Endothelial cell of umbilical vein (primary cell): ENCODE data around the gene SHPK. TPM values are rescaled to one million over a fixed set of nuclear protein-coding genes. Genes with fewer than 3 reads are reported as not detected.

Experiments used
- BruUV-seq: library from RNA; stranded (reverse); fragments of 400-500 nt; replicated peaks from 2 replicates; lab custom pipeline; 2021; lab: Mats Ljungman, UMichigan
- CTCF ChIA-PET: fragments of 300-600, 350-600 bp; sonication (Branson Sonifier 250); formaldehyde crosslinking; loops from one replicate; lab custom pipeline; 2021; ENCODE audit warnings: antibody characterized with exemption, inconsistent platforms; lab: Charles Lee
- POLR2A ChIA-PET: fragments of 300-600, 350-600 bp; sonication (Branson Sonifier 250); formaldehyde crosslinking; loops from one replicate; lab custom pipeline; 2021; ENCODE audit warnings: antibody characterized with exemption, inconsistent platforms; lab: Charles Lee
- DNase-seq: peaks from one replicate; pipeline ENCODE4 v3.0.0-alpha.2; 2011; ENCODE audit warnings: low read depth, low spot score
- FAIRE-seq: peaks from 2 replicates; lab custom pipeline; 2011; peaks lifted over from hg19 to GRCh38; lab: Jason Lieb, UNC
- H2AFZ ChIP-seq: 2 replicates; pipeline ENCODE4 v1.6.0; 2012; ENCODE audit warnings: low read depth, low read length, control low read depth, inconsistent platforms
- H3K27ac ChIP-seq: 2 replicates; pipeline ENCODE4 v1.5.1; 2011; ENCODE audit warnings: low read depth, mild to moderate bottlenecking, control low read depth, low read length, moderate library complexity; ENCODE audit not compliant: insufficient read depth
- H3K27me3 ChIP-seq, 2 experiments: 2 replicates each; pipeline versions ENCODE4 v1.6.0 to v1.6.1; 2011; ENCODE audit warnings: low read length in 2 of 2, mixed read lengths in 1 of 2; ENCODE audit not compliant: control insufficient read depth in 2 of 2, insufficient read depth in 2 of 2
- H3K36me3 ChIP-seq, 2 experiments: 2 replicates in 1 of 2; 3 replicates in 1 of 2; pipeline ENCODE4 v1.5.1; 2011; ENCODE audit warnings: low read length in 2 of 2, mild to moderate bottlenecking in 1 of 2, moderate library complexity in 1 of 2; ENCODE audit not compliant: control insufficient read depth in 2 of 2, insufficient read depth in 2 of 2; ENCODE audit errors: extremely low read depth in 1 of 2
- H3K4me1 ChIP-seq: 3 replicates; pipeline ENCODE4 v1.5.1; 2011; ENCODE audit warnings: mild to moderate bottlenecking, low read length; ENCODE audit not compliant: control insufficient read depth, insufficient read depth; ENCODE audit errors: extremely low read depth
- H3K4me2 ChIP-seq: 2 replicates; pipeline ENCODE4 v1.6.1; 2011; ENCODE audit warnings: low read length, control low read depth, mixed read lengths; ENCODE audit not compliant: insufficient read depth
- H3K4me3 ChIP-seq, 3 experiments: fragments of 200-600 bp in 1 of 3; sonication (generic), shearing (Covaris generic) in 1 of 3; replicated peaks in 1 of 3; 2 replicates each; pipeline ENCODE4 v1.5.1; 2011 to 2016; ENCODE audit warnings: control low read depth in 3 of 3, low read length in 3 of 3, mild to moderate bottlenecking in 2 of 3, inconsistent platforms in 1 of 3, low read depth in 1 of 3, moderate library complexity in 1 of 3; ENCODE audit not compliant: insufficient read depth in 1 of 3
- H3K79me2 ChIP-seq: 2 replicates; pipeline ENCODE4 v1.6.0; 2012; ENCODE audit warnings: low read length, inconsistent platforms; ENCODE audit not compliant: control insufficient read depth, insufficient read depth
- H3K9ac ChIP-seq: replicated peaks from 2 replicates; pipeline ENCODE3; 2011; ENCODE audit warnings: low read length, control low read depth; ENCODE audit not compliant: insufficient read depth; ENCODE audit errors: extremely low read depth
- H3K9me1 ChIP-seq: replicated peaks from 3 replicates; pipeline ENCODE4 v1.6.0; 2011; ENCODE audit warnings: mild to moderate bottlenecking, low read length; ENCODE audit not compliant: control insufficient read depth, insufficient read depth; ENCODE audit errors: extremely low read depth
- H3K9me3 ChIP-seq: replicated peaks from 2 replicates; pipeline ENCODE4 v1.5.1; 2012; ENCODE audit warnings: low read length, inconsistent platforms; ENCODE audit not compliant: control insufficient read depth, insufficient read depth
- H4K20me1 ChIP-seq: replicated peaks from 2 replicates; pipeline ENCODE3; 2011; ENCODE audit warnings: mild to moderate bottlenecking, low read length; ENCODE audit not compliant: control insufficient read depth, insufficient read depth; ENCODE audit errors: extremely low read depth
- EZH2 ChIP-seq: IDR thresholded peaks from 2 replicates; pipeline ENCODE4 v1.6.1; 2012; ENCODE audit warnings: borderline replicate concordance, low read depth, mild to moderate bottlenecking, moderate library complexity, low read length, inconsistent platforms; ENCODE audit not compliant: severe bottlenecking
- FOS ChIP-seq: IDR thresholded peaks from 2 replicates; pipeline ENCODE4 v1.6.1; 2011; ENCODE audit warnings: mild to moderate bottlenecking, low read length, moderate library complexity, borderline replicate concordance; ENCODE audit not compliant: insufficient read depth
- GATA2 ChIP-seq: IDR thresholded peaks from 2 replicates; pipeline ENCODE4 v1.7.0; 2011; ENCODE audit warnings: low read depth, mild to moderate bottlenecking, moderate library complexity, mixed read lengths, low read length; ENCODE audit not compliant: insufficient read length, insufficient read depth
- JUN ChIP-seq: IDR thresholded peaks from 2 replicates; pipeline ENCODE4 v1.6.1; 2011; ENCODE audit warnings: borderline replicate concordance, low read depth; ENCODE audit not compliant: insufficient read length, insufficient read depth
- MYC ChIP-seq: IDR thresholded peaks from one replicate; pipeline ENCODE4 v1.6.1; 2011; ENCODE audit warnings: mild to moderate bottlenecking, low read depth, low read length
- POLR2A ChIP-seq: IDR thresholded peaks from 2 replicates; pipeline ENCODE4 v1.6.1; 2012; ENCODE audit warnings: low read depth, mild to moderate bottlenecking, control low read depth, low read length
- POLR2AphosphoS5 ChIP-seq: IDR thresholded peaks from 2 replicates; pipeline ENCODE4 v1.6.1; 2012; ENCODE audit warnings: low read depth, mild to moderate bottlenecking, control low read depth, low read length, moderate library complexity; ENCODE audit not compliant: insufficient read depth
- dilution Hi-C: fragments of 300-500 bp; cut with MboI; formaldehyde crosslinking; loops from one replicate; pipeline ENCODE4 v1.15.0; 2019; ENCODE audit warnings: low sequenced_read_pairs; ENCODE audit not compliant: extremely low pct_ligation_motif_present
- intact Hi-C: fragments of 100-400 bp; cut with micrococcal nuclease; formaldehyde crosslinking; loops from one replicate; pipeline ENCODE4 v1.10.0; 2022
- polyA plus RNA-seq, 4 experiments: library from polyadenylated mRNA; depleted of rRNA in 3 of 4; stranded (reverse) in 3 of 4; unstranded in 1 of 4; fragments of >200 nt; gene quantifications; 2 replicates each; pipeline versions ENCODE4 v1.2.1 to v1.2.3, GENCODE V29; 2011 to 2012; ENCODE audit warnings: missing spikeins in 1 of 4
- total RNA-seq: library from RNA; stranded (reverse); gene quantifications from 2 replicates; pipeline ENCODE4 v1.2.3, GENCODE V29; 2021
- TF ChIP-seq, protein P1 (sequence below): IDR thresholded peaks from 2 replicates; pipeline ENCODE4 v1.6.1; 2011; ENCODE audit not compliant: insufficient read depth, insufficient read length
- TF ChIP-seq, protein P2 (sequence below), 2 donors: IDR thresholded peaks; 1 replicate in 1 of 2; 2 replicates in 1 of 2; pipeline ENCODE4 v1.5.1; 2011; ENCODE audit warnings: low read length in 2 of 2, mild to moderate bottlenecking in 2 of 2, moderate library complexity in 2 of 2, control low read depth in 1 of 2, inconsistent platforms in 1 of 2, low read depth in 1 of 2; ENCODE audit not compliant: insufficient read depth in 1 of 2; ENCODE audit errors: extremely low read depth in 1 of 2

SHPK gene
- total and polyA plus RNA-seq, 2 donors (not counting 3 experiments of a cell fraction or from before 2014, with no cell fraction given), result 15.4 to 15.9 TPM

DNA sequence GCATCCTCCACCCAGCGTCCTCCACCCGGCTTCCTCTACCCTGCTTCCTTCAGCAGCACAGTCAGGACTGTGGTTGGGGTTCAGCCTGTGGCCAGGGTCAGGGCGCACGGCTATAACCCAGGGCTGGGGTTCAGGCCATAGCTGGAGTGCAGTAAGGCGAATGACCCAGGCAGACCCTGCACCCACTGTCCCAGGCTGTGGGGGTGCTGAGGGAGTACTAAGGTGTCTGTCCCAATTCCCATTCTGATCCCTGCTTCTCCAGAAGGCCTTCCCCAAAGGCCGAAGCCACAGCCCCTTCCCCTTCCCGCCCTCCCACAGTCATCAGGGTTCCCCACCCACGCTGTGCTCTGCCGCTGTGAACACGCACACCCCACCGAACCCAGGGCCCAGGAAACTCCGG is 45.0 kb upstream of the SHPK start:
- Histone ChIP-seq H3K4me2 (no peak overlapping the region), H3K79me2 (no peaks in the 10 kb centered on the region), H3K9me1 (no peaks in the 10 kb centered on the region), H2AFZ (no peak overlapping the region), H3K9me3 (no peaks in the 10 kb centered on the region), H3K9ac (no peak overlapping the region), H3K27ac (no peak overlapping the region), H3K4me3 (no peak overlapping the region), H3K36me3 (no peaks in the 10 kb centered on the region), H3K27me3 (peaks cover 0 to 9% of the 10 kb centered on the region in 2 experiments), H4K20me1 (no peaks in the 10 kb centered on the region), H3K4me1 (no peaks in the 10 kb centered on the region)
- dilution Hi-C loops (no loop called here), intact Hi-C loops (no loop called here)
- TF ChIP-seq JUN, result no peak
- TF ChIP-seq FOS, result no peak
- no peak for TF ChIP-seq MYC
- TF ChIP-seq, protein P1, sequence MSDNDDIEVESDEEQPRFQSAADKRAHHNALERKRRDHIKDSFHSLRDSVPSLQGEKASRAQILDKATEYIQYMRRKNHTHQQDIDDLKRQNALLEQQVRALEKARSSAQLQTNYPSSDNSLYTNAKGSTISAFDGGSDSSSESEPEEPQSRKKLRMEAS, result no peak
- no peak for TF ChIP-seq POLR2A
- TF ChIP-seq GATA2, result no peak
- no peak for TF ChIP-seq EZH2
- TF ChIP-seq, protein P2, sequence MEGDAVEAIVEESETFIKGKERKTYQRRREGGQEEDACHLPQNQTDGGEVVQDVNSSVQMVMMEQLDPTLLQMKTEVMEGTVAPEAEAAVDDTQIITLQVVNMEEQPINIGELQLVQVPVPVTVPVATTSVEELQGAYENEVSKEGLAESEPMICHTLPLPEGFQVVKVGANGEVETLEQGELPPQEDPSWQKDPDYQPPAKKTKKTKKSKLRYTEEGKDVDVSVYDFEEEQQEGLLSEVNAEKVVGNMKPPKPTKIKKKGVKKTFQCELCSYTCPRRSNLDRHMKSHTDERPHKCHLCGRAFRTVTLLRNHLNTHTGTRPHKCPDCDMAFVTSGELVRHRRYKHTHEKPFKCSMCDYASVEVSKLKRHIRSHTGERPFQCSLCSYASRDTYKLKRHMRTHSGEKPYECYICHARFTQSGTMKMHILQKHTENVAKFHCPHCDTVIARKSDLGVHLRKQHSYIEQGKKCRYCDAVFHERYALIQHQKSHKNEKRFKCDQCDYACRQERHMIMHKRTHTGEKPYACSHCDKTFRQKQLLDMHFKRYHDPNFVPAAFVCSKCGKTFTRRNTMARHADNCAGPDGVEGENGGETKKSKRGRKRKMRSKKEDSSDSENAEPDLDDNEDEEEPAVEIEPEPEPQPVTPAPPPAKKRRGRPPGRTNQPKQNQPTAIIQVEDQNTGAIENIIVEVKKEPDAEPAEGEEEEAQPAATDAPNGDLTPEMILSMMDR (IDR thresholded peaks at IDR 0.05; ENCODE audit: extremely low read depth in 1 of 2, insufficient read depth in 1 of 2, low read depth in 1 of 2, low read length in 2 of 2), result no peak
- no peak for TF ChIP-seq POLR2AphosphoS5
- POLR2A ChIA-PET, result no interaction called here
- DNase-seq (no peak), FAIRE-seq (no peak)
- CTCF ChIA-PET, result interaction anchor here (1.3 kb wide), 1 partner anchor 42 kb away, joined by 3 read pairs; no protein-coding TSS in a partner anchor
- BruUV-seq, result no TSS peak
